ENCODE results near the gene PLEKHA7.
"Not testable (repeated sequence)": the region's sequence is repeated elsewhere in the genome, so short reads cannot be mapped to it uniquely, and the experiment has no call there.

DNA sequence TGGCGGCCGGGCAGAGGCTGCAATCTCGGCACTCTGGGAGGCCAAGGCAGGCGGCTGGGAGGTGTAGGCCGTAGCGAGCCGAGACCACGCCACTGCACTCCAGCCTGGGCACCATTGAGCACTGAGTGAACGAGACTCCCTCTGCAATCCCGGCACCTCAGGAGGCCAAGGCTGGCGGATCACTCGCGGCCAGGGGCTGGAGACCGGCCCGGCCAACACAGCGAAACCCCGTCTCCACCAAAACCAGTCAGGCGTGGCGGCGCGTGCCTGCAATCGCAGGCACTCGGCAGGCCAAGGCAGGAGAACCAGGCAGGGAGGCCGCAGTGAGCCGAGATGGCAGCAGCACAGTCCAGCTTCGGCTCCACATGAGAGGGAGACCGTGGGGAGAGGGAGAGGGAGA, 36.9 kb upstream of the PLEKHA7 start:
- not testable (repeated sequence) for TF ChIP-seq EZH2 (IDR thresholded peaks at IDR 0.05; ENCODE audit: insufficient read depth, poor library complexity, severe bottlenecking); EZH2phosphoT487 (IDR thresholded peaks at IDR 0.05; ENCODE audit: insufficient read depth, low read depth)
